NK-92 (cell line): ENCODE data around the gene IMMP2L.

Source experiments
- DNase-seq: peaks from one replicate; lab custom pipeline; 2025; ENCODE audit not compliant: unreplicated experiment; lab: John Stamatoyannopoulos, UW

IMMP2L gene

GRCh38 chr7:110835218-110835617 is 727.1 kb downstream of the IMMP2L start:
- no peak for DNase-seq

- no peak for DNase-seq
These were observed 730.9 kb downstream of the IMMP2L start for GRCh38 chr7:110831419-110831818.

- no peak for DNase-seq
These were observed 731.5 kb downstream of the IMMP2L start for GRCh38 chr7:110830778-110831177.

GRCh38 chr7:110827936-110828335 is 734.4 kb downstream of the IMMP2L start:
- DNase-seq: no peak

GRCh38 chr7:110827287-110827855 is 734.9 kb downstream of the IMMP2L start:
- no peak for DNase-seq

GRCh38 chr7:110813986-110814385 is 748.3 kb downstream of the IMMP2L start:
- no peak for DNase-seq

- no peak for DNase-seq
These were observed 752.5 kb downstream of the IMMP2L start for GRCh38 chr7:110809832-110810231.

GRCh38 chr7:110808361-110808760 is 753.9 kb downstream of the IMMP2L start:
- no peak for DNase-seq

- DNase-seq: no peak
These were observed 757.8 kb downstream of the IMMP2L start for GRCh38 chr7:110804501-110804900.

GRCh38 chr7:110803602-110804143 is 758.6 kb downstream of the IMMP2L start:
- DNase-seq: no peak

- no peak for DNase-seq
These were observed 760.8 kb downstream of the IMMP2L start for GRCh38 chr7:110801502-110801901.

- DNase-seq: no peak
These were observed 761.3 kb downstream of the IMMP2L start for GRCh38 chr7:110800984-110801383.

GRCh38 chr7:110797656-110798055 is 764.6 kb downstream of the IMMP2L start:
- DNase-seq: no peak

GRCh38 chr7:110790992-110791391 is 771.3 kb downstream of the IMMP2L start:
- no peak for DNase-seq

GRCh38 chr7:110786328-110786965 is 775.8 kb downstream of the IMMP2L start:
- no peak for DNase-seq

- DNase-seq: no peak
These were observed 777.5 kb downstream of the IMMP2L start for GRCh38 chr7:110784749-110785148.

- DNase-seq: no peak
These were observed 781.6 kb downstream of the IMMP2L start for GRCh38 chr7:110780712-110781111.

GRCh38 chr7:110779339-110779738 is 783.0 kb downstream of the IMMP2L start:
- no peak for DNase-seq

GRCh38 chr7:110775046-110775445 is 787.2 kb downstream of the IMMP2L start:
- DNase-seq: no peak

GRCh38 chr7:110774071-110774470 is 788.2 kb downstream of the IMMP2L start:
- no peak for DNase-seq

- DNase-seq: no peak
These were observed 789.7 kb downstream of the IMMP2L start for GRCh38 chr7:110772615-110773014.

GRCh38 chr7:110771717-110772116 is 790.6 kb downstream of the IMMP2L start:
- no peak for DNase-seq
